Measurements from ENCODE around the gene APEH.
"Not testable (repeated sequence)": the region's sequence is repeated elsewhere in the genome, so short reads cannot be mapped to it uniquely, and the experiment has no call there.

DNA sequence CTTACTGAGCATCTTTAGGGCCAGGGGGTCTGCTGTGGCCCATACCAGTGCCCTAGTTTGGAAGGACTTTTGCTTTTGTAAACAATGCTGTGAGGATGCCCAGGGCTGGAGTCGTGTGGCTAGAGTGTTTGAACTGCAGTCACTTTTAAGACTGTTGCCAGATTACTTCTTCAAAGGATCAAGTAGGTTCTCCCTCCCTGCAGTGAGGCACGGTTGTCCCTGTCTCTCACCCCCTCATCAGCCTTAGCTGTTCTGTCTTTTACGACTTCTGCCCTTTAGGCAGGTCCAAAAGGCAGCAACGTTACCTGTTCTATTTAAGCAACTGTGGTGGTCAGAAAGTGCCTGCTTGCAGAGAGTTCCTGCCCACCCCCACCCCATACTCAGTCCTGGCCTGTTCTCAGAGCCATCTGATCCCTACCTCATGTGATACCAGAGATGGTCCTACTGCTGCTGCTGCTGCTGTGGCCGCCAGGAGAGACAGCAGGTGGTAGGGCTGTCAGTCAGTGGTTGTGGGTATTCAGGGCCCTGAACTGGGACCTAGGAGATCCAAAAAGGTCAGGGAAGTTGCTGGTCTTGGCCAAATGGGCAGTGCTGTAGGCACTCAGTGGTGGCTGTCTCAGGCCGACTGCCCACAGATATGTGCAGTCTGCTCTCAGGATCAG is 20.4 kb downstream of the APEH start:
- TF ChIP-seq, protein P1, sequence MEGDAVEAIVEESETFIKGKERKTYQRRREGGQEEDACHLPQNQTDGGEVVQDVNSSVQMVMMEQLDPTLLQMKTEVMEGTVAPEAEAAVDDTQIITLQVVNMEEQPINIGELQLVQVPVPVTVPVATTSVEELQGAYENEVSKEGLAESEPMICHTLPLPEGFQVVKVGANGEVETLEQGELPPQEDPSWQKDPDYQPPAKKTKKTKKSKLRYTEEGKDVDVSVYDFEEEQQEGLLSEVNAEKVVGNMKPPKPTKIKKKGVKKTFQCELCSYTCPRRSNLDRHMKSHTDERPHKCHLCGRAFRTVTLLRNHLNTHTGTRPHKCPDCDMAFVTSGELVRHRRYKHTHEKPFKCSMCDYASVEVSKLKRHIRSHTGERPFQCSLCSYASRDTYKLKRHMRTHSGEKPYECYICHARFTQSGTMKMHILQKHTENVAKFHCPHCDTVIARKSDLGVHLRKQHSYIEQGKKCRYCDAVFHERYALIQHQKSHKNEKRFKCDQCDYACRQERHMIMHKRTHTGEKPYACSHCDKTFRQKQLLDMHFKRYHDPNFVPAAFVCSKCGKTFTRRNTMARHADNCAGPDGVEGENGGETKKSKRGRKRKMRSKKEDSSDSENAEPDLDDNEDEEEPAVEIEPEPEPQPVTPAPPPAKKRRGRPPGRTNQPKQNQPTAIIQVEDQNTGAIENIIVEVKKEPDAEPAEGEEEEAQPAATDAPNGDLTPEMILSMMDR (IDR thresholded peaks at IDR 0.05), result not testable (repeated sequence)
- TF ChIP-seq NFYB (CRISPR knock-in tag; conservative IDR thresholded peaks at IDR 0.05; ENCODE audit: low read depth); USF2 (CRISPR knock-in tag; IDR thresholded peaks at IDR 0.05); CREM (CRISPR knock-in tag; IDR thresholded peaks at IDR 0.05): not testable (repeated sequence)
- TF ChIP-seq, protein P2, sequence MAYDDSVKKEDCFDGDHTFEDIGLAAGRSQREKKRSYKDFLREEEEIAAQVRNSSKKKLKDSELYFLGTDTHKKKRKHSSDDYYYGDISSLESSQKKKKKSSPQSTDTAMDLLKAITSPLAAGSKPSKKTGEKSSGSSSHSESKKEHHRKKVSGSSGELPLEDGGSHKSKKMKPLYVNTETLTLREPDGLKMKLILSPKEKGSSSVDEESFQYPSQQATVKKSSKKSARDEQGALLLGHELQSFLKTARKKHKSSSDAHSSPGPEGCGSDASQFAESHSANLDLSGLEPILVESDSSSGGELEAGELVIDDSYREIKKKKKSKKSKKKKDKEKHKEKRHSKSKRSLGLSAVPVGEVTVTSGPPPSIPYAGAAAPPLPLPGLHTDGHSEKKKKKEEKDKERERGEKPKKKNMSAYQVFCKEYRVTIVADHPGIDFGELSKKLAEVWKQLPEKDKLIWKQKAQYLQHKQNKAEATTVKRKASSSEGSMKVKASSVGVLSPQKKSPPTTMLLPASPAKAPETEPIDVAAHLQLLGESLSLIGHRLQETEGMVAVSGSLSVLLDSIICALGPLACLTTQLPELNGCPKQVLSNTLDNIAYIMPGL (CRISPR knock-in tag; IDR thresholded peaks at IDR 0.05), result not testable (repeated sequence)
